Hematopoietic multipotent progenitor cell treated with erythropoietin and hydrocortisone succinate and interleukin-3 and kit ligand, for 15 days (in vitro differentiated cells): Measurements from ENCODE around the gene FLYWCH2.
"Not testable (repeated sequence)": the region's sequence is repeated elsewhere in the genome, so short reads cannot be mapped to it uniquely, and the experiment has no call there.

Source experiments
- DNase-seq: peaks from one replicate; pipeline ENCODE4 v3.0.0-alpha.2; 2015; ENCODE audit warnings: low spot score

FLYWCH2 gene

GRCh38 chr16:2912330-2913199, 29.6 kb downstream of the FLYWCH2 start:
- peak; percentile 44 for DNase-seq

DNA sequence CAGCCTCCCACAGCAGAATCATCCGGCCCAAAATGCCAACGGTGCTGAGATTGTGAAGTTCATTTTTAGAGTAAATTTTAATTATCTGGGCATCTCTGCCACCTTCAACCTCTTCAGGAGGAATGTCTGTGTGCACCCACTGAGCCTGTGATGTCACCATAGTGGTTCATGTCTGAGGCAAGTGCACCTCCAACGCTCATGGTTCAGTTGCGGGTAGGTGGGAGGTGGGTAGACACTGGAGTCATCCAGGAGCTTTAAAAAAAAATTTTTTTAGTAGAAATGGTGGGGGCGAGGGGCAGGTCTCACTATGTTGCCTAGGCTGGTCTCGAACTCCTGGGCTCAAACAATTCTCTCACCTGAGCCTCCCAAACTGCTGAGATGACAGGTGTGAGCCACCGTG, 30.6 kb downstream of the FLYWCH2 start:
- DNase-seq = no peak

DNA sequence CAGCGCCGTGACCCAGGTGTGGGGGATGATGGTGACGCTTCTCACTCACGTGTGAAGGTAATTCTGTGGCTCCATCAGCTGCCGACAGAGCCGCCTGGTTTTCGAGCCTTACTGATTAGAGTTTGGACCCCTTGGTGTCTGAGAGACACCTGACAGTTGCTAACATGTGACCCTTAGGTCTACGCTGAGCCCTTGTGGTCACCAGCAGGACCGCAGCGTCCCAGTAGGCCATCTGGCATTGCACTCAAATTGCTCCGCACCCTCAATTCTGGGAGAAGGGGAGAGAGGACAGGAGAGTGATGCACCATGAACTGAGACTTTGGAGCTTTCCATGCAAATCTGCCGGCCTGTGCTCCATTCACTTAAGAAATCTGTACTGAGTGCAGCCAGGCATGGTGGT, 31.2 kb downstream of the FLYWCH2 start:
- no peak for DNase-seq

- no peak for DNase-seq
These were observed 32.3 kb downstream of the FLYWCH2 start for GRCh38 chr16:2915196-2915929.

DNA sequence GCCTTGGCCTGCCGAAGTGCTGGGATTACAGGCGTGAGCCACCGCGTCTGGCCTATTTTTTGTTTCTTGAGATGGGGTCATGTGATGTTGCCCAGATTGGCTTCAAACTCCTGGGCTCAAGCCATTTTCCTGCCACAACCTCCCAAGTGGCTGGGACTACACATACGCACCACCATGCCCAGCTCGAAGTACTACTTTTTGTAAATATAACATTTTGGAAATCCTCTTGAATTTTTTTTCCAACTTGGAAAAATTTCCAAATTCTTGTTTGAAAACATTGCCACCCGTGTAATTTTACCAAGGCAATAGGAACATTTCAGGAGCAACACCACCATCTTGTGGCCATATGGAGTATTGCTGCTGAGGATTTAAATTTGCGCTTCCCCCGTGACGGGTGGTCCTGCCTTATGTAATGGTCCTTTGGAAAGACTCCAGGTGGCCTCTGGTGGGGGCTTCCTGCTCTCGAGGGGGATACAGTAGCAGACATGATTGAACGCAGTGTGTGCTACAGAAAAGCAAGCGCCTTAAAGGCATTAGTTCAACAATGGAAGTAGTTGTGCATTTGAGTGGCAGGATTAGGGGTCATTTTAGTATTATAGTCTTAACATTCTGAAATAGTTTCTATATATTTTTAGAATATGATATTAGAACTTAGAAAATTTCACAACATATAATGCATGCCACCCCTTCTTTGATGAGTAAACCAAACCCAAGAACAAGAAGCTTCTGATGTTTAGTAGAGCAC, 36.7 kb downstream of the FLYWCH2 start:
- peak; percentile 77 for DNase-seq

- no peak for DNase-seq
These were observed 40.5 kb downstream of the FLYWCH2 start for GRCh38 chr16:2923481-2923880.

DNA sequence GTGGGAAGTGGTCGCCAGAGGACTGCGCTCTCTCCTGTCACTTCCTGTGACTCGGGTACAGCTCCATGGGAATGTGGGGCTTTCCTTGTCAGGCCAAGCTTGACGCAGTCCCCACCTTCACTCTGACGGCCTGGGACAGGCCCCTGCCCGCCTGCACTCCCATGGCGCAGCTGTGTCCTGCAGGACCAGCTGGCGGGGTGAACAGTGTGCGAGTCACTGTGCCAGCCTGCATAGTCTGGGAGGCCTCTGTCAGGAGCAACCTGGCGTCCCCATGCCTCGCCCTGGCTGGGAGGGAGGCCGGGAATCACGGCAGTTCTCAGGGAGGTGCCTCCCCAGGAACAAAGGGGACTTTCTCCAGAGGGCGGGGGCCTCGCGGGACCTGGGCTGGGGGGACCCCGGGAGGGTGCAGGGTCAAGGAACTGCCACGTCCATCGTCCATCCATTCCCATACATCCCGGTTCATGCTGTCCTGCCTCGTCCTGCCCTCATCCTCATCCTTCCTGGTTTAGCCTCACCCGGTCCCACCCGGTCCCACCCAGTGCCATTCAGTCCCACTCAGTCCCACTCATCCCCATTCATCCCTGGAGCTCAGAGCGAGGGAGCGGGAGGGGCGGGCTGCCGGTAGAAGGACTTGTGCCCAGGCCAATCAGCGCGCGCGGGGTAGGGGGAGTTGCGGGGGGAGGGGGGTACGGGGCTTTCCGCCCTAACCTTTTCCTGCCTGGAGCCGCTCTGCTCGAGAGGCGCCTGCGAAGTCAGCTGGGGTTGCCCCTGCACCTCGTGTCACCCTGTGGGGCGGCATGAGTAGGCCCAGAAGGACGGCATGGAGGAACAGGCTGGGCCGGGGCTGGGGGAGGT, 42.1 kb downstream of the FLYWCH2 start:
- no peak for DNase-seq

- no peak for DNase-seq
These were observed 43.1 kb downstream of the FLYWCH2 start for GRCh38 chr16:2925951-2926649.

- DNase-seq = no peak
These were observed 43.6 kb downstream of the FLYWCH2 start for GRCh38 chr16:2926650-2926999.

- peak; percentile 94 for DNase-seq
These were observed 44.1 kb downstream of the FLYWCH2 start for GRCh38 chr16:2927010-2927646.

GRCh38 chr16:2928151-2928550, 45.1 kb downstream of the FLYWCH2 start:
- DNase-seq = not testable (repeated sequence)

DNA sequence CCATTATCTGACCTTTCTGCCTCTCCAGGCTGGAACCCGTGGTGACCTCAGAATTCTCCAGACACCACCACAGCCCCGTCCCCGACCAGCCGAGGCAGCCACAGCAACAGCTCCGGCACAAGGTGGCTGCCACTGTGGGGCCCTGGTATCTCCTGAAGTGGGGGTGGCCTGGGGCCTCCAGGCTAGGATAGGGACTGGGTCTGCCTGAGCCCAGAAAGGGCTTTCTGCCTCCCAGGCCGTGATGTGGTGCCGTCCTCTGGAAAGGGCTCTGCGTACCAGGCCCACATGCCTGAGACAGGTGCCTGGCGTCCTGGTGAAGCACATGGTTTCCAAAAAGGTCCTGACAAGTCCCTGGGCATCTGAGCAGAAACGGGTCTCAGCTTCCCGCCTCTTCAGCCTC, 45.8 kb downstream of the FLYWCH2 start:
- no peak for DNase-seq

DNA sequence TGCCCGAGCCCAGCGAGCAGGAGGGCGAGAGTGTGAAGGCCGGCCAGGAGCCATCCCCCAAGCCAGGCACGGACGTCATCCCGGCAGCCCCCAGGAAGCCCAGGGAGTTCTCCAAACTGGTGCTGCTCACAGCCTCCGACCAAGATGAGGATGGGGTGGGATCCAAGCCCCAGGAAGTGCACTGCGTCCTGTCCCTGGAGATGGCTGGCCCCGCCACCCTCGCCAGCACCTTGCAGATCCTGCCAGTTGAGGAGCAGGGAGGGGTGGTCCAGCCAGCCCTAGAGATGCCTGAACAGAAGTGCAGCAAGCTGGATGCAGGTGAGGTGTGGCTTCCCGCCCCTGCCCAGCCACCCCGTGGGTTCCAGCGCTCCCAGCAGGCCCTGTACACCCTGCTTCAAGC, 46.7 kb downstream of the FLYWCH2 start:
- no peak for DNase-seq

GRCh38 chr16:2930236-2930635, 47.2 kb downstream of the FLYWCH2 start:
- DNase-seq = no peak

DNA sequence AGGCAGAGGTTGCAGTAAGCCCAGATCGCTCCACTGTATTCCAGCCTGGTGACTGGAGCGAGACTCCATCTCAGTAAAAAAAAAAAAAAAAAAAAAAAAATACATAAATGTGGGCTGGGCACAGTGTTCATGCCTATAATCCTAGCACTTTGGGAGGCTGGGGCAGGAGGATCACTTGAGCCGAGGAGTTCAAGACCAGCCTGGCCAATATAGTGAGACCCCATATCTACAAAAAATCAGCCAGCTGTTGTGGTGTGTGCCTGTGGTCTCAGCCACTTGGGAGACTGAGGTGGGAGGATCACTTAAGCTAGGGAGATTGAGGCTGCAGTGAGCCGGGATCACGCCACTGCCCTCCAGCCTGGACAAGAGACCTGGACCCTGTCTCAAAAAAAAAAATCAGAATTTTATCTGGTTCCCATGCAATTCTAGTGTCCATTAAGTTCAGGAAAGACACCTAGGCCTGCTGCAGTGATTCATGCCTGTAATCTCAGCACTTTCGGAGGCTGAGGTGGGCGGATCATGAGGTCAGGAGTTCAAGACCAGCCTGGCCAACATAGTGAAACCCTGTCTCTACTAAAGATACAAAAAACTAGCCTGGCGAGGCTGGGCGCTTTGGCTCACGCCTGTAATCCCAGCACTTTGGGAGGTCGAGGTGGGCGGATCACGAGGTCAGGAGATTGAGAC, 48.4 kb downstream of the FLYWCH2 start:
- DNase-seq = not testable (repeated sequence)

- no peak for DNase-seq
These were observed 50.1 kb downstream of the FLYWCH2 start for GRCh38 chr16:2933136-2933535.

- no peak for DNase-seq
These were observed 50.7 kb downstream of the FLYWCH2 start for GRCh38 chr16:2933701-2934100.

GRCh38 chr16:2934450-2934849, 51.4 kb downstream of the FLYWCH2 start:
- no peak for DNase-seq

GRCh38 chr16:2936436-2937011, 53.5 kb downstream of the FLYWCH2 start:
- DNase-seq = no peak

DNA sequence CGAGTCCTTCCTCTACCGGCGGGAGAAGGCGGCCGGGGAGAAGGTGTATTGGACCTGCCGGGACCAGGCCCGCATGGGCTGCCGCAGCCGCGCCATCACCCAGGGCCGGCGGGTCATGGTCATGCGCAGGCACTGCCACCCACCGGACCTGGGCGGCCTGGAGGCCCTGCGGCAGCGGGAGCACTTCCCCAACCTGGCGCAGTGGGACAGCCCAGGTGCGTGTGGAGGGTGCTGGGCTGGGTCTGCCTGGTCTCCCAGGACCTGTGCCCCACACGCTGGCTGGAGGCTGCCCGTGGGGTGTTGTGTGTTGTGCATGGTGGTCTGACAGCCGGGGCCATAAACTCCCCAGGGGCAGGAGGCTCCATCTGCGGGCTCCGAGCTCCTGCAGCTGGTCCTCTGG, 54.2 kb downstream of the FLYWCH2 start:
- DNase-seq = no peak
